ENCODE results near the gene ANAPC1. TPM values are rescaled to one million over a fixed set of nuclear protein-coding genes. Genes with fewer than 3 reads are reported as not detected.
A peak's percentile ranks its signal among the peaks of the same experiment; 100 is the strongest.
"Not testable (repeated sequence)": the region's sequence is repeated elsewhere in the genome, so short reads cannot be mapped to it uniquely, and the experiment has no call there.

ANAPC1 gene
- total and polyA plus RNA-seq, 4 donors = 3.5 to 36.9 (median 19.4) TPM

- not testable (repeated sequence) for DNase-seq (ENCODE audit: low spot score); H3K27me3 ChIP-seq (ENCODE audit: control insufficient read depth in 4 of 4, insufficient read depth in 4 of 4, low read length in 3 of 4); H3K4me1 ChIP-seq (ENCODE audit: control insufficient read depth in 4 of 4, insufficient read depth in 4 of 4, low read length in 3 of 4); H3K9ac ChIP-seq (ENCODE audit: low read depth in 1 of 2, low read length in 2 of 2); H3K4me3 ChIP-seq (ENCODE audit: low read depth in 1 of 3, low read length in 3 of 3); H3K36me3 ChIP-seq (ENCODE audit: control insufficient read depth in 4 of 4, insufficient read depth in 3 of 4, low read depth in 1 of 4, low read length in 3 of 4); H3K9me3 ChIP-seq (ENCODE audit: control insufficient read depth in 4 of 4, low read length in 3 of 4); H3K27ac ChIP-seq (ENCODE audit: low read depth in 1 of 2, low read length in 2 of 2)
- TF ChIP-seq RXRA (IDR thresholded peaks at IDR 0.05) = peak in 1 of 2 donors; percentile 9
- peak in 1 of 2 donors; percentile 41 for TF ChIP-seq HNF4A (conservative IDR thresholded peaks at IDR 0.05)
- peak; percentile 7 for TF ChIP-seq SP1 (IDR thresholded peaks at IDR 0.05)
- WGBS = 92% methylated on average over 7 of the region's 8 CpGs
These were observed 115.5 kb downstream of the ANAPC1 start for GRCh38 chr2:111768266-111769190.

DNA sequence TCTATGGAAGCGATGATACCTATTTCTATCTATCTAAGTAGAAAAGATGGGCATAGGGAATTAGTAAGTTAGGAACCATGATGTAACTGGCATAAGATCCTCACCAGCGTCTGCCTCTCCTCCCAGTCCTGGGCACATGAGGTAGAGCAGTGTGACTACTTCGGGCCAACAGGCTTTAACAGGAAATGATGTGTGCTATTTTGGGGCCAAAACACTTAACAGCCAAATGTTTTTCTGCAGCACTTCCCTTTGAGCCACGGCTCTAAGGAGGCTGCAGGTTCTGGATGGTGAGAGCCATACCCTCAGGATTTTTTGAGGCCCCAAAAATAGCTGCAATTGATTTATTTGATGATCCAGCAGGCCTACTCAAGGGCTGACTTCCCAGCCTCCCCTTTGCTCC lies 116.9 kb downstream of the ANAPC1 start:
- H3K27ac ChIP-seq (ENCODE audit: low read depth in 1 of 2, low read length in 2 of 2); H3K9ac ChIP-seq (ENCODE audit: low read depth in 1 of 2, low read length in 2 of 2); H3K36me3 ChIP-seq (ENCODE audit: control insufficient read depth in 4 of 4, insufficient read depth in 3 of 4, low read depth in 1 of 4, low read length in 3 of 4); H3K27me3 ChIP-seq (ENCODE audit: control insufficient read depth in 4 of 4, insufficient read depth in 4 of 4, low read length in 3 of 4); H3K4me3 ChIP-seq (ENCODE audit: low read depth in 1 of 3, low read length in 3 of 3); H3K4me1 ChIP-seq (ENCODE audit: control insufficient read depth in 4 of 4, insufficient read depth in 4 of 4, low read length in 3 of 4); DNase-seq (ENCODE audit: low spot score); H3K9me3 ChIP-seq (ENCODE audit: control insufficient read depth in 4 of 4, low read length in 3 of 4): not testable (repeated sequence)
- 69% methylated on average over 4 of the region's 4 CpGs for WGBS

GRCh38 chr2:111766295-111766694 lies 117.7 kb downstream of the ANAPC1 start:
- H3K4me1 ChIP-seq (ENCODE audit: control insufficient read depth in 4 of 4, insufficient read depth in 4 of 4, low read length in 3 of 4); H3K36me3 ChIP-seq (ENCODE audit: control insufficient read depth in 4 of 4, insufficient read depth in 3 of 4, low read depth in 1 of 4, low read length in 3 of 4); H3K27me3 ChIP-seq (ENCODE audit: control insufficient read depth in 4 of 4, insufficient read depth in 4 of 4, low read length in 3 of 4); H3K9me3 ChIP-seq (ENCODE audit: control insufficient read depth in 4 of 4, low read length in 3 of 4); H3K27ac ChIP-seq (ENCODE audit: low read depth in 1 of 2, low read length in 2 of 2); H3K4me3 ChIP-seq (ENCODE audit: low read depth in 1 of 3, low read length in 3 of 3); DNase-seq (ENCODE audit: low spot score); H3K9ac ChIP-seq (ENCODE audit: low read depth in 1 of 2, low read length in 2 of 2): not testable (repeated sequence)
- 93% methylated on average over 3 of the region's 8 CpGs for WGBS

GRCh38 chr2:111764151-111764550 lies 119.8 kb downstream of the ANAPC1 start:
- not testable (repeated sequence) for H3K9me3 ChIP-seq (ENCODE audit: control insufficient read depth in 4 of 4, low read length in 3 of 4); H3K9ac ChIP-seq (ENCODE audit: low read depth in 1 of 2, low read length in 2 of 2); H3K27me3 ChIP-seq (ENCODE audit: control insufficient read depth in 4 of 4, insufficient read depth in 4 of 4, low read length in 3 of 4); H3K36me3 ChIP-seq (ENCODE audit: control insufficient read depth in 4 of 4, insufficient read depth in 3 of 4, low read depth in 1 of 4, low read length in 3 of 4); H3K4me1 ChIP-seq (ENCODE audit: control insufficient read depth in 4 of 4, insufficient read depth in 4 of 4, low read length in 3 of 4); H3K27ac ChIP-seq (ENCODE audit: low read depth in 1 of 2, low read length in 2 of 2); H3K4me3 ChIP-seq (ENCODE audit: low read depth in 1 of 3, low read length in 3 of 3); DNase-seq (ENCODE audit: low spot score)
- 96% methylated on average over 4 of the region's 4 CpGs for WGBS

DNA sequence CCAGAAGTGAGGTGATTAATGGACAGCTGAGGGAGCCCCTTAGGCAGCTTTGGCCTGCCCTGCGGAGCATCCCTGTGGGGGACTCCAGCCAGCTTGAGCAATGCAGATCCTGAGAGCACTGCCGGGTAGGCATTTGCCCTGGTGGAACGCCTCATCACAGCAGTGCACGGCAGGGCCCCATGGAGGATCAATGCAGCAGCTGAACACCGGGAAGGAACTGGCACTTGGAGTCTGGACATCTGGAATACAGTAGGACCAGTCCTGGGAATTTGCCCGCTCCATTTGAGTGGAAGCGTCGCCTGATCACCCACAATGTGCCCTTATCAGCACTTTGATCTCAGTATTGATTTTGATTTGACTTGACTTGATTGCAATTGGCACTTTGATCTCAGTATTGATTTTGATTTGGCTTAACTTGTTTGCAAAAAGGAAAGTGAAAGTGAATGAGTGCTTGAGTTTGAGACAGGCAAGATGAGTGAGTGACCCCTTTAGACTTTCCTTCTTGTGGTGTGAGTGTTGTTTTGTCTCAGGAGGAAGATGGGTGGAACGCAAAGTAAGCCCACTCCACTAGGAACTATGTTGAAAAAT lies 123.2 kb downstream of the ANAPC1 start:
- WGBS = 53% methylated on average over 9 of the region's 9 CpGs

DNA sequence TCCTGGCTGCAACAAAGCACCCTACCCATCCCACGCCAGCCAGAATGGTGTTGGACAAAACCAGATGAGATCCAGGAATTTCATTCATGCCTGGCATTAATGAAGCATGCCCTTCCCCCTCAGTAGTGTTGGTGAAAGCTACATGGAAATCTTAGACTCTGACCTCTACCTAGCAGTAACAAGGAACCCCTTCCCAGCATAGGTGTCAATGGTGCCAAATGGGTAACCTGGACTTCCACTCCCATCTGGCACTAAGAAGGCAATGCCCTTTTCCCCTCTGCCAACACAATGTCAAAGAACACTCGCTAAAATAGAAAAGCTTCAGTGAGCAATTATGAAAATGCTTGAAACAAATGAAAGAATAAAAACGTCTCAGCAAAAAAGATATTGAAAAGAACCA lies 131.5 kb downstream of the ANAPC1 start:
- H3K4me1 ChIP-seq (ENCODE audit: control insufficient read depth in 4 of 4, insufficient read depth in 4 of 4, low read length in 3 of 4); H3K27me3 ChIP-seq (ENCODE audit: control insufficient read depth in 4 of 4, insufficient read depth in 4 of 4, low read length in 3 of 4); DNase-seq (ENCODE audit: low spot score); H3K9me3 ChIP-seq (ENCODE audit: control insufficient read depth in 4 of 4, low read length in 3 of 4); H3K27ac ChIP-seq (ENCODE audit: low read depth in 1 of 2, low read length in 2 of 2); H3K9ac ChIP-seq (ENCODE audit: low read depth in 1 of 2, low read length in 2 of 2); H3K4me3 ChIP-seq (ENCODE audit: low read depth in 1 of 3, low read length in 3 of 3); H3K36me3 ChIP-seq (ENCODE audit: control insufficient read depth in 4 of 4, insufficient read depth in 3 of 4, low read depth in 1 of 4, low read length in 3 of 4): not testable (repeated sequence)
- 56% methylated on average over 2 of the region's 3 CpGs for WGBS

More for the DNA sequence above, 123.2 kb downstream of the ANAPC1 start:
- DNase-seq (ENCODE audit: low spot score); H3K27ac ChIP-seq (ENCODE audit: low read depth in 1 of 2, low read length in 2 of 2); H3K9ac ChIP-seq (ENCODE audit: low read depth in 1 of 2, low read length in 2 of 2); H3K27me3 ChIP-seq (ENCODE audit: control insufficient read depth in 4 of 4, insufficient read depth in 4 of 4, low read length in 3 of 4); H3K4me1 ChIP-seq (ENCODE audit: control insufficient read depth in 4 of 4, insufficient read depth in 4 of 4, low read length in 3 of 4); H3K36me3 ChIP-seq (ENCODE audit: control insufficient read depth in 4 of 4, insufficient read depth in 3 of 4, low read depth in 1 of 4, low read length in 3 of 4); H3K9me3 ChIP-seq (ENCODE audit: control insufficient read depth in 4 of 4, low read length in 3 of 4); H3K4me3 ChIP-seq (ENCODE audit: low read depth in 1 of 3, low read length in 3 of 3): not testable (repeated sequence)
- TF ChIP-seq RXRA (IDR thresholded peaks at IDR 0.05) (peak in 1 of 2 donors; percentile 15), HNF4A (conservative IDR thresholded peaks at IDR 0.05) (peak; percentile 46 to 69)

DNA sequence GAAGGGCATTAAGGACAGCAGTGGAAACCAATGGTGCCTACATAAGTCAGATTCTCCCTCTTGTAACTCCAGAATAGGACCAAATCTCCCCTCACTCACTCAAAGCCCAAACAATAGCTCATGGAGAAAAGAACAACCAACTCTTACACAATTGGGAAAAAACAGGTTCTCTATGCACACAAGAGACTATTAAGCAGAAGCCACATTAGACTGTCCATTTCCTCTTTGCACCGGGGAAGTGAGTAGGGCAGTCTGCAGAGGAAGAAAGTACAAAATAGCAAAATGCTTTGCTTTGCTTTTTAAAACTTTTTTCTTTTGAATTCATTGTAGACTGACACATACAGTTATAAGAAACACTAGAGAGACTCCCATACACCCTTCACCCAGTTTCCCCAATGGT lies 133.4 kb downstream of the ANAPC1 start:
- H3K9me3 ChIP-seq (ENCODE audit: control insufficient read depth in 4 of 4, low read length in 3 of 4); H3K4me1 ChIP-seq (ENCODE audit: control insufficient read depth in 4 of 4, insufficient read depth in 4 of 4, low read length in 3 of 4); H3K36me3 ChIP-seq (ENCODE audit: control insufficient read depth in 4 of 4, insufficient read depth in 3 of 4, low read depth in 1 of 4, low read length in 3 of 4); DNase-seq (ENCODE audit: low spot score); H3K9ac ChIP-seq (ENCODE audit: low read depth in 1 of 2, low read length in 2 of 2); H3K27me3 ChIP-seq (ENCODE audit: control insufficient read depth in 4 of 4, insufficient read depth in 4 of 4, low read length in 3 of 4); H3K27ac ChIP-seq (ENCODE audit: low read depth in 1 of 2, low read length in 2 of 2); H3K4me3 ChIP-seq (ENCODE audit: low read depth in 1 of 3, low read length in 3 of 3): not testable (repeated sequence)
- WGBS = 74% methylated on average over 1 of the region's 1 CpG

- not testable (repeated sequence) for H3K4me1 ChIP-seq (ENCODE audit: control insufficient read depth in 4 of 4, insufficient read depth in 4 of 4, low read length in 3 of 4); H3K9ac ChIP-seq (ENCODE audit: low read depth in 1 of 2, low read length in 2 of 2); H3K4me3 ChIP-seq (ENCODE audit: low read depth in 1 of 3, low read length in 3 of 3); H3K27ac ChIP-seq (ENCODE audit: low read depth in 1 of 2, low read length in 2 of 2); DNase-seq (ENCODE audit: low spot score); H3K36me3 ChIP-seq (ENCODE audit: control insufficient read depth in 4 of 4, insufficient read depth in 3 of 4, low read depth in 1 of 4, low read length in 3 of 4); H3K27me3 ChIP-seq (ENCODE audit: control insufficient read depth in 4 of 4, insufficient read depth in 4 of 4, low read length in 3 of 4); H3K9me3 ChIP-seq (ENCODE audit: control insufficient read depth in 4 of 4, low read length in 3 of 4)
- WGBS = 70% methylated on average over 2 of the region's 4 CpGs
These were observed 135.6 kb downstream of the ANAPC1 start for GRCh38 chr2:111748429-111748828.

Data from liver (tissue), 9 donors.